ENCODE measurements around the gene FNDC5. TPM values are rescaled to one million over a fixed set of nuclear protein-coding genes. Genes with fewer than 3 reads are reported as not detected.

Gene FNDC5
- total and polyA plus RNA-seq, 2 donors: 1.5 to 50.5 TPM

DNA sequence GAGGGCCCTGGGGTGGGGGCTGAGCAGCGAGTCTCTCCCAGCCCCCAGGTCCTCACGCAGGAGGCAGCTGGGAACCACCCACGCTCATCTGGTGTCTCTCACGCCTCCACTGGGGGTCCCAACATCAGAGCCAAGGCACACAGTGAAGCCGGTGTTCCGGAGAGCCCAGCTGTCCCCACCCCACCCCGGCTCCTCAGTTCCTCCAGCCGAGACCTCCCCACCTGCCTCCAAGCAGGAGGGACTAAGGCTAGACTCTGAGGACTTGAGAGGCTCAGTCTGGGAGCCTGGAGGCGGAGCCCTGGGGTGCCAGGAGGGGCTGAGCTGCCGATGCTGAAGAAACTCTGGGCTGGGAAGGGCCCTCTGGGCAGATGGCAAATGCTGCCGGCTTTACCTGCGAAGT lies 14.0 kb upstream of the FNDC5 start:
- 42% methylated on average over 12 of the region's 12 CpGs for WGBS
- H3K4me3 ChIP-seq (ENCODE audit: low read depth, low read length): no peak overlapping the region
- DNase-seq (ENCODE audit: extremely low spot score): no peak

GRCh38 chr1:32884032-32884372 lies 13.3 kb upstream of the FNDC5 start:
- no peak for DNase-seq (ENCODE audit: extremely low spot score)
- Histone ChIP-seq H3K4me1 (ENCODE audit: insufficient read depth) (no peaks in the 10 kb centered on the region), H3K27ac (ENCODE audit: low read depth) (no peak overlapping the region), H3K36me3 (ENCODE audit: insufficient read depth) (no peaks in the 10 kb centered on the region), H3K4me3 (ENCODE audit: low read depth, low read length) (no peak overlapping the region)
- 69% methylated on average over 4 of the region's 4 CpGs for WGBS

More for the DNA sequence above, 14.0 kb upstream of the FNDC5 start:
- Histone ChIP-seq H3K36me3 (ENCODE audit: insufficient read depth) (no peaks in the 10 kb centered on the region), H3K4me1 (ENCODE audit: insufficient read depth) (no peaks in the 10 kb centered on the region), H3K27ac (ENCODE audit: low read depth) (no peak overlapping the region)

DNA sequence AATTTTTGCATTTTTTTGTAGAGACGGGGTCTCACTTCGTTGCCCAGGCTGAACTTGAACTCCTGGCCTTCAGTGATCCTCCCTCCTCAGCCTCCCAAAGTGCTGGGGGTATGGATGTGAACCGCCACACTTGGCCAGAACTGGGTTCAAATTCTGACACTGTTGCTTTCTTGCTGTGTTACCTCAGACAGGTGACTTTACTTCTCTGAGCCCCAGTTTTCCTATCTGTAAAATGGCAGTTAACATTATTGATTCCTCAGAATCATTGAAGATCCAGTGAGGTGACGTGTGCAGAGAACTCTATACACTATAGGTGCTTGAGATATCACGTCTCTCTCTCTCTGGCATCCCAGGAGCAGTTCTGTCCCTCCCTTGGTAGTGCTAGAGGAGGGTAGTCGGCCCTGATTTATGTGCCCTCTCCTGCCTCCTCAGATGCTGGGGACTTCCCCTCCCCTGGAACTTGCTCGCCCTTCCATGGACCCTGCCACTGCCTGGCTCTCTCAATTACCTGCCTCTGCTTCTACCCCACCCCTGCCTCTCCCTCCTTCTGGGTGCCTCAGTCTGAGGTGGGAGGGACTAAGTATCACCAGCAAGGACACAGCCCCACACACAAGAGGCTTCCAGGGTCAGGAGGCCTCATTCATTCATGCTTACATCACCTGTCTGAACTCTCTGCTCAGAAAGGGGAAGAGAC lies 12.8 kb upstream of the FNDC5 start:
- WGBS: 81% methylated on average over 7 of the region's 7 CpGs
- Histone ChIP-seq H3K4me3 (ENCODE audit: low read depth, low read length) (no peak overlapping the region), H3K4me1 (ENCODE audit: insufficient read depth) (no peaks in the 10 kb centered on the region), H3K27ac (ENCODE audit: low read depth) (no peak overlapping the region), H3K36me3 (ENCODE audit: insufficient read depth) (no peaks in the 10 kb centered on the region)
- DNase-seq (ENCODE audit: extremely low spot score): no peak

- H3K36me3 ChIP-seq (ENCODE audit: insufficient read depth): no peaks in the 10 kb centered on the region
- H3K27ac ChIP-seq (ENCODE audit: low read depth): no peak overlapping the region
- 26% methylated on average over 22 of the region's 22 CpGs for WGBS
- no peak overlapping the region for H3K4me3 ChIP-seq (ENCODE audit: low read depth, low read length)
- H3K4me1 ChIP-seq (ENCODE audit: insufficient read depth): no peaks in the 10 kb centered on the region
- no peak for DNase-seq (ENCODE audit: extremely low spot score)
Observed at GRCh38 chr1:32881871-32882850, 11.4 kb upstream of the FNDC5 start.

GRCh38 chr1:32881291-32881690 lies 10.6 kb upstream of the FNDC5 start:
- Histone ChIP-seq H3K36me3 (ENCODE audit: insufficient read depth) (no peaks in the 10 kb centered on the region), H3K4me1 (ENCODE audit: insufficient read depth) (no peaks in the 10 kb centered on the region), H3K4me3 (ENCODE audit: low read depth, low read length) (no peak overlapping the region), H3K27ac (ENCODE audit: low read depth) (no peak overlapping the region)
- 71% methylated on average over 5 of the region's 5 CpGs for WGBS
- no peak for DNase-seq (ENCODE audit: extremely low spot score)

DNA sequence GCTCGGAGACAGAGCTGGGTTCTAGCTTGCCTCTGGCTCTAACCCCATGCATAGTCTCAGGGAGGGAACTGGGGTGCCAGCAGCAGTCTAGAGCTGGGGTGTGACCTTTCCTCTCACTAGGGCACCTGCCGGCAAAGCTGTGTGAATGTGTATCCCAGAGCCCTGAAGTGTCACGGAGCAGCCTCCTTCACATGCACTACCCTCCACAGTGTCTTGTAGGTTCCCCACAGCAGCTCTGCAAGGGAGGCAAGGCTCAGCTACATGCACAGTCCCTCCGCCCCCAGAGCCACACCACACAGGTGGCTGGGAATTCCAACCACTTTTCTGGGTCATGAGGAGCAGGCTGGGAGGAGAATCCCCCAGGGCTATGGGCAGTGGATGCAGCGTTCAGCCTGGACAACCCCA lies 7.9 kb upstream of the FNDC5 start:
- no peaks in the 10 kb centered on the region for H3K36me3 ChIP-seq (ENCODE audit: insufficient read depth)
- no peak overlapping the region for H3K27ac ChIP-seq (ENCODE audit: low read depth)
- DNase-seq (ENCODE audit: extremely low spot score): no peak
- no peak overlapping the region for H3K4me3 ChIP-seq (ENCODE audit: low read depth, low read length)
- 75% methylated on average over 5 of the region's 5 CpGs for WGBS
- no peaks in the 10 kb centered on the region for H3K4me1 ChIP-seq (ENCODE audit: insufficient read depth)

DNA sequence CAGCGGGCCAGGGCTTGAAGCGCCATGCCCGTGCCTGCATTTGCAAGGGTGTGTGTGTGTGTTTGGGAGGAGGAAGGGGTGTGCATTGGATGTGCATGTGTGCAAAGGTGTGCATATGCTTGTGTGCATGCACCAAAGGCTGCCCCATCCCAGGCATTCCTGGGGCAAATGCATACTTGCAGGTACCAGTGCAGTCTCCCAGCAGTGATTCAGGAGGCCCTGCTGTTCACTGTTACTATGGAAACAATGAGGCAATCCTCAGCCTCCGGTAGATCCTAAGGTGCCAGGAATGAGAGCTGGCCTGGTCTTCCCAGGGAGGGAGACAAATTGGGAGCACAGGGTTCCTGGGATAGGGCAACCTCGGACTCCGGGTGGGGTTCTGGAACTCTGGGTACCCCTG lies 7.5 kb upstream of the FNDC5 start:
- H3K27ac ChIP-seq (ENCODE audit: low read depth): no peak overlapping the region
- H3K36me3 ChIP-seq (ENCODE audit: insufficient read depth): no peaks in the 10 kb centered on the region
- H3K4me3 ChIP-seq (ENCODE audit: low read depth, low read length): no peak overlapping the region
- 70% methylated on average over 6 of the region's 6 CpGs for WGBS
- no peak for DNase-seq (ENCODE audit: extremely low spot score)
- H3K4me1 ChIP-seq (ENCODE audit: insufficient read depth): no peaks in the 10 kb centered on the region

GRCh38 chr1:32877211-32878110 lies 6.7 kb upstream of the FNDC5 start:
- Histone ChIP-seq H3K36me3 (ENCODE audit: insufficient read depth) (no peaks in the 10 kb centered on the region), H3K27ac (ENCODE audit: low read depth) (no peak overlapping the region), H3K4me3 (ENCODE audit: low read depth, low read length) (no peak overlapping the region), H3K4me1 (ENCODE audit: insufficient read depth) (no peaks in the 10 kb centered on the region)
- DNase-seq (ENCODE audit: extremely low spot score): no peak
- WGBS: 51% methylated on average over 13 of the region's 13 CpGs

DNA sequence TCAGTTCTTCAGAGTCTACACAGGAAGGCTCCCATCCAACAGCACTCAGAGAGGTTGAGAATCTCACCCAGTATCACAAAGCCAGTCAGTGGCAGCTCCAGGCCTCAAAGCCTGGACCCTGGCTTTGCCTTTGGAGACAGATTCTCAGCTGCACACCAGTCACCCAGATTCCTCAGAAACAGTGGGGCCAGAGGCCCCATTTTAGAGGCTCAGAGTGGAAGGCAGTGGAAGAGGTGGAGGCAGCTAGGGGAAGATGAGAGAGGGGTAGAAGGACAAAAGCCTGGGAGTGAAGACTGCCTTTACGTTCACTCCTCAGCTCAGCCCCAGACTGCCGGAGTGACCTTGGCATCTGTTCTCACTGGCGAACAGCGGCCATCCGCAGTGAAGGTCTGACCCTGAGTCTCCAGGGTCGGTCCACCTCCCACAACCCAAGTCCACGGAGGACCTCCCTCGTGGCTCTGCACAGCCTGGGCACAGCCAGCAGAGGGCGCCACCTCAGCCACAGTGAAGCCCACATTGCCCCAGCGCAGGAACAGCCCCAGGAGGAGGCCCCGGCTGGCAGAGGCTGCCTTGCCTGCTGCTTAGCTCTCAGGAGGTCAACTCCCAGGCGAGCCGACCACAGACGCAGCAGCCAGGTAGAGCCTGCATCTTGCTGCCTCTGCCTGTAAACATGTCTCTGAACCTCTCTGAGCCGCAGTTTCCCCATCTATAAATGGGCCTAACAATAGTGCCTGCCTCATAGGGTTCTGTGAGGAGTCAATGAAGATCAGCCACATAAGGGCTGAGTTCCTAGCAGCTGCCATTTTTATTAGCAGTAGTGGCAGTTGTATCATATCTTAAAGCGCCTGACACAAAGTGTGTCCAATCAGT lies 5.9 kb upstream of the FNDC5 start:
- 42% methylated on average over 16 of the region's 16 CpGs for WGBS
- no peaks in the 10 kb centered on the region for H3K36me3 ChIP-seq (ENCODE audit: insufficient read depth)
- DNase-seq (ENCODE audit: extremely low spot score): no peak

GRCh38 chr1:32874860-32875752 lies 4.4 kb upstream of the FNDC5 start:
- Histone ChIP-seq H3K4me1 (ENCODE audit: insufficient read depth) (no peaks in the 10 kb centered on the region), H3K27ac (ENCODE audit: low read depth) (no peak overlapping the region), H3K36me3 (ENCODE audit: insufficient read depth) (no peaks in the 10 kb centered on the region), H3K4me3 (ENCODE audit: low read depth, low read length) (no peak overlapping the region)
- 69% methylated on average over 5 of the region's 5 CpGs for WGBS
- no peak for DNase-seq (ENCODE audit: extremely low spot score)

More for the DNA sequence above, 5.9 kb upstream of the FNDC5 start:
- H3K4me1 ChIP-seq (ENCODE audit: insufficient read depth): no peaks in the 10 kb centered on the region
- no peak overlapping the region for H3K27ac ChIP-seq (ENCODE audit: low read depth)
- H3K4me3 ChIP-seq (ENCODE audit: low read depth, low read length): no peak overlapping the region

GRCh38 chr1:32873484-32873883 lies 2.8 kb upstream of the FNDC5 start:
- 90% methylated on average over 5 of the region's 5 CpGs for WGBS
- no peaks in the 10 kb centered on the region for H3K36me3 ChIP-seq (ENCODE audit: insufficient read depth)
- H3K27ac ChIP-seq (ENCODE audit: low read depth): no peak overlapping the region
- no peaks in the 10 kb centered on the region for H3K4me1 ChIP-seq (ENCODE audit: insufficient read depth)
- DNase-seq (ENCODE audit: extremely low spot score): no peak
- H3K4me3 ChIP-seq (ENCODE audit: low read depth, low read length): no peak overlapping the region

GRCh38 chr1:32872192-32872460 lies 1.4 kb upstream of the FNDC5 start:
- DNase-seq (ENCODE audit: extremely low spot score): no peak
- Histone ChIP-seq H3K27ac (ENCODE audit: low read depth) (no peak overlapping the region), H3K36me3 (ENCODE audit: insufficient read depth) (no peaks in the 10 kb centered on the region), H3K4me1 (ENCODE audit: insufficient read depth) (no peaks in the 10 kb centered on the region), H3K4me3 (ENCODE audit: low read depth, low read length) (no peak overlapping the region)
- 55% methylated on average over 7 of the region's 7 CpGs for WGBS

All from urinary bladder (tissue), 4 donors.